ENCODE results near the gene CELSR3.

Gene CELSR3

GRCh38 chr3:48591886-48592518 lies 70.7 kb downstream of the CELSR3 start:
- DNase-seq (ENCODE audit: low read depth), result no peak
- TF ChIP-seq POLR2A (IDR thresholded peaks at IDR 0.05; ENCODE audit: extremely low read depth, insufficient read length), result no peak
- no peak for TF ChIP-seq MYC (IDR thresholded peaks at IDR 0.05; ENCODE audit: low read depth, low read length)
- no peak for TF ChIP-seq MAX (IDR thresholded peaks at IDR 0.05; ENCODE audit: low read depth, low read length)
- no peak for TF ChIP-seq CTCF (IDR thresholded peaks at IDR 0.05; ENCODE audit: low read depth, low read length)
- H3K4me3 ChIP-seq (ENCODE audit: low read depth, low read length), result no peak overlapping the region

- no peak overlapping the region for H3K4me3 ChIP-seq (ENCODE audit: low read depth, low read length)
- TF ChIP-seq CTCF (IDR thresholded peaks at IDR 0.05; ENCODE audit: low read depth, low read length), result no peak
- no peak for TF ChIP-seq MYC (IDR thresholded peaks at IDR 0.05; ENCODE audit: low read depth, low read length)
- no peak for TF ChIP-seq POLR2A (IDR thresholded peaks at IDR 0.05; ENCODE audit: extremely low read depth, insufficient read length)
- TF ChIP-seq MAX (IDR thresholded peaks at IDR 0.05; ENCODE audit: low read depth, low read length), result no peak
- DNase-seq (ENCODE audit: low read depth), result no peak
Observed at GRCh38 chr3:48591436-48591835, 71.2 kb downstream of the CELSR3 start.

GRCh38 chr3:48588230-48588629 lies 74.5 kb downstream of the CELSR3 start:
- H3K4me3 ChIP-seq (ENCODE audit: low read depth, low read length), result no peak overlapping the region
- TF ChIP-seq MYC (IDR thresholded peaks at IDR 0.05; ENCODE audit: low read depth, low read length), result no peak
- no peak for TF ChIP-seq CTCF (IDR thresholded peaks at IDR 0.05; ENCODE audit: low read depth, low read length)
- TF ChIP-seq MAX (IDR thresholded peaks at IDR 0.05; ENCODE audit: low read depth, low read length), result no peak
- no peak for TF ChIP-seq POLR2A (IDR thresholded peaks at IDR 0.05; ENCODE audit: extremely low read depth, insufficient read length)
- no peak for DNase-seq (ENCODE audit: low read depth)

- no peak overlapping the region for H3K4me3 ChIP-seq (ENCODE audit: low read depth, low read length)
- no peak for DNase-seq (ENCODE audit: low read depth)
- TF ChIP-seq CTCF (IDR thresholded peaks at IDR 0.05; ENCODE audit: low read depth, low read length) (no peak), POLR2A (IDR thresholded peaks at IDR 0.05; ENCODE audit: extremely low read depth, insufficient read length) (no peak), MAX (IDR thresholded peaks at IDR 0.05; ENCODE audit: low read depth, low read length) (no peak)
Observed at GRCh38 chr3:48587686-48588085, 75.0 kb downstream of the CELSR3 start.

Measured in NB4 (cell line).